Fibroblast of pulmonary artery (primary cell): Measurements from ENCODE around the gene SEC24D.

Source experiments
- DNase-seq: peaks from one replicate; pipeline ENCODE4 v3.0.0-alpha.2; 2010; ENCODE audit warnings: low read depth
- H3K4me3 ChIP-seq: replicated peaks from 2 replicates; pipeline ENCODE4 v1.5.1; 2011; ENCODE audit warnings: low read depth, mild to moderate bottlenecking, control low read depth, low read length, moderate library complexity
- TF ChIP-seq, protein P1 (sequence below): IDR thresholded peaks from 2 replicates; pipeline ENCODE4 v1.5.1; 2011; ENCODE audit warnings: mild to moderate bottlenecking, control low read depth, low read length, inconsistent platforms; ENCODE audit errors: missing control alignments

The SEC24D gene

GRCh38 chr4:118824141-118824540 is 11.8 kb downstream of the SEC24D start:
- TF ChIP-seq, protein P1, sequence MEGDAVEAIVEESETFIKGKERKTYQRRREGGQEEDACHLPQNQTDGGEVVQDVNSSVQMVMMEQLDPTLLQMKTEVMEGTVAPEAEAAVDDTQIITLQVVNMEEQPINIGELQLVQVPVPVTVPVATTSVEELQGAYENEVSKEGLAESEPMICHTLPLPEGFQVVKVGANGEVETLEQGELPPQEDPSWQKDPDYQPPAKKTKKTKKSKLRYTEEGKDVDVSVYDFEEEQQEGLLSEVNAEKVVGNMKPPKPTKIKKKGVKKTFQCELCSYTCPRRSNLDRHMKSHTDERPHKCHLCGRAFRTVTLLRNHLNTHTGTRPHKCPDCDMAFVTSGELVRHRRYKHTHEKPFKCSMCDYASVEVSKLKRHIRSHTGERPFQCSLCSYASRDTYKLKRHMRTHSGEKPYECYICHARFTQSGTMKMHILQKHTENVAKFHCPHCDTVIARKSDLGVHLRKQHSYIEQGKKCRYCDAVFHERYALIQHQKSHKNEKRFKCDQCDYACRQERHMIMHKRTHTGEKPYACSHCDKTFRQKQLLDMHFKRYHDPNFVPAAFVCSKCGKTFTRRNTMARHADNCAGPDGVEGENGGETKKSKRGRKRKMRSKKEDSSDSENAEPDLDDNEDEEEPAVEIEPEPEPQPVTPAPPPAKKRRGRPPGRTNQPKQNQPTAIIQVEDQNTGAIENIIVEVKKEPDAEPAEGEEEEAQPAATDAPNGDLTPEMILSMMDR = no peak
- no peak overlapping the region for H3K4me3 ChIP-seq
- no peak for DNase-seq

DNA sequence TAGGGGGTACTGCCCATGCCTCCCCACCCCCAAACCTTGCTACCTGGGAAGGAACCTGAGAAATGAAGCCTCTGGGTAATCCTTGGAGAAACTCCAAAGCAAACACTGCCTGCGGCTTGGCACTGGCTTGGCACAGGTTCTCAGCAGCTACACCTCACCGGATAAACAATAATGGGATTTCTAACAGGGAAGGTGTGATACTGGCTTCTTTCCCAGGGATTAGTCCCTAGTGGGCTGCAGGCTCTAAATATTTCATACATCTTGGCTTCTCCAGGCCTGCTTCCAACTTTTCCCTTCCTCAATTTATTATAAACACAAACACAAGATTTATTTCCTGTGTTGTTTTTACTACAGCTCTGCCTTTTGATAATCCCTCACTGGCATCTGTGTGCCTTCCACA is 12.5 kb downstream of the SEC24D start:
- no peak for DNase-seq

GRCh38 chr4:118821590-118822293 is 14.2 kb downstream of the SEC24D start:
- H3K4me3 ChIP-seq = no peak overlapping the region
- TF ChIP-seq, protein P1 = no peak
- no peak for DNase-seq

More for the DNA sequence above, 12.5 kb downstream of the SEC24D start:
- TF ChIP-seq, protein P1 = no peak
- no peak overlapping the region for H3K4me3 ChIP-seq

DNA sequence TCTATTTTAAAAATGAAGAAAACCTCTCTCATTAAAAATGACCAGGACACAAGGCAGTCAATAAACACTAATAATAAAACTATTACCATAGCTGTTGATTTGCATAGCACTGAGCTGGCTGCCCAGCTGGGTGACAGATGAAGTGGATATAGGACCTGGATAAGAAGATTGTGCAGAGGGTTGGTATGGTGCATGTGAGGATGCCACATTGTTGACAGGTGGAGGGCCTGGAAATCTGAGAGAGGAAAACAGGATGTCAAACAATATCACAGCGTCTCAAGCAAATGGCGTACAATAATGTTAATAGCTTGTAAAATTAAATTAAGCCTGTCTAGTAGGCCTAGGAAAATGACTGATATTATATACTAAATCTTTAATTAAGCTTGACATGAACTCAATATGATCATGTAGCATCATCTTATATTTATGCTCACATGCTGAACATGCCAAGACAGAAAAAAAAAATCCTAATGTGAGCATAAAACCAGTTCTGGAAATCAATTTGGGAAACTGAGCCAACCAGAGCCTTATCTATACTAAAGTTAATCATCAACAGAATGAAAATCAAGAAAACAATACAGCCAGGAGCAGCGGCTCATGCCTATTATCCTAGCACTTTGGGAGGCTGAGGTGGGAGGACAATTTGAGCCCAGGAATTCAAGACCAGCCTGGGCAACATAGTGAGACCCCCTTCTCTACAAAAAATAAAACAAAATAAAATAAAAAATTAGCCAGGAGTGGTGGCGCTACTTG is 18.6 kb downstream of the SEC24D start:
- DNase-seq = no peak
- TF ChIP-seq, protein P1 = no peak
- H3K4me3 ChIP-seq = no peak overlapping the region

GRCh38 chr4:118816538-118817177 is 19.3 kb downstream of the SEC24D start:
- TF ChIP-seq, protein P1 = no peak
- peak; percentile 66 for DNase-seq
- no peak overlapping the region for H3K4me3 ChIP-seq

DNA sequence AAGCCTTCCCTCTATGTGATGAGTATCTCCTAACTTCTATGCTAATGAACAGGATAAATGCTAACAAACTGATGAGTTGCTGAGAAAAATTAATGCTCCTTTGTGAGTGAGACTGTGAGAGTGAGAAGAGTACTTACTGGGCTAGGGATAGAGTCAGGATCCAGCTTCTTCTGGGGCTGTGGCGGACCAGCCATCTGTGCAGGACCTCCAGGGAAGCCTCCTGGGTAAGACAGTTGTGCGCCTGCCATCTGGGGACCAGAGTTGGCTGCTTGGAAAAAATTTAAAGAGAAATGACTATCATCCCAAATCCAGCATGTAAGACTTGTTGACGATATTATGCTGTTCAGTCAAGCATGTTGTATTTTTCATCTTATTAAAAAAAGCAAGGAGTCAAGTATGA is 21.0 kb downstream of the SEC24D start:
- DNase-seq = no peak
- TF ChIP-seq, protein P1 = no peak
- H3K4me3 ChIP-seq = no peak overlapping the region
